MM.1S (cell line): ENCODE data around the gene RNASE2.

Experiments
- CTCF ChIP-seq: fragments of 300-600 bp; sonication (generic); IDR thresholded peaks from 2 replicates; pipeline ENCODE4 v1.5.1; 2016; ENCODE audit warnings: antibody characterized with exemption, low read length, mixed read lengths
- EZH2phosphoT487 ChIP-seq: fragments of 300-600 bp; sonication (generic); IDR thresholded peaks from 2 replicates; pipeline ENCODE4 v1.6.1; 2018; ENCODE audit warnings: antibody characterized with exemption, low read length

GRCh38 chr14:20997564-20997963 lies 42.3 kb downstream of the RNASE2 start:
- TF ChIP-seq CTCF (no peak), EZH2phosphoT487 (no peak)
